ENCODE data around the gene NCOA1.

- TF ChIP-seq CTCF (IDR thresholded peaks at IDR 0.05) (no peak), POLR2A (IDR thresholded peaks at IDR 0.05) (no peak), POLR2AphosphoS5 (IDR thresholded peaks at IDR 0.05; ENCODE audit: insufficient read depth in 1 of 2, low read depth in 1 of 2) (no peak)
Observed at GRCh38 chr2:24559473-24560113, 68.5 kb downstream of the NCOA1 start.

All from vagina (tissue), 2 donors.